IPS-15b (cell line): ENCODE results near the gene CNGA4.
A peak's percentile ranks its signal among the peaks of the same experiment; 100 is the strongest.

ENCODE experiments used
- H3K27me3 ChIP-seq: one replicate; pipeline ENCODE4 v1.6.1; 2013; ENCODE audit warnings: low read length; ENCODE audit not compliant: control insufficient read depth, insufficient read depth
- H3K36me3 ChIP-seq: one replicate; pipeline ENCODE4 v1.6.1; 2013; ENCODE audit warnings: low read length; ENCODE audit not compliant: control insufficient read depth, insufficient read depth
- H3K4me1 ChIP-seq: one replicate; pipeline ENCODE4 v1.6.1; 2013; ENCODE audit warnings: mild to moderate bottlenecking, low read length; ENCODE audit not compliant: control insufficient read depth, insufficient read depth
- H3K4me3 ChIP-seq: one replicate; pipeline ENCODE4 v1.5.1; 2013; ENCODE audit warnings: low read depth, low read length
- H3K9ac ChIP-seq: one replicate; pipeline ENCODE4 v1.6.1; 2013; ENCODE audit warnings: low read depth, mild to moderate bottlenecking, low read length
- H3K9me3 ChIP-seq: one replicate; pipeline ENCODE4 v1.6.1; 2013; ENCODE audit warnings: mild to moderate bottlenecking, low read length; ENCODE audit not compliant: control insufficient read depth, insufficient read depth

CNGA4 gene

DNA sequence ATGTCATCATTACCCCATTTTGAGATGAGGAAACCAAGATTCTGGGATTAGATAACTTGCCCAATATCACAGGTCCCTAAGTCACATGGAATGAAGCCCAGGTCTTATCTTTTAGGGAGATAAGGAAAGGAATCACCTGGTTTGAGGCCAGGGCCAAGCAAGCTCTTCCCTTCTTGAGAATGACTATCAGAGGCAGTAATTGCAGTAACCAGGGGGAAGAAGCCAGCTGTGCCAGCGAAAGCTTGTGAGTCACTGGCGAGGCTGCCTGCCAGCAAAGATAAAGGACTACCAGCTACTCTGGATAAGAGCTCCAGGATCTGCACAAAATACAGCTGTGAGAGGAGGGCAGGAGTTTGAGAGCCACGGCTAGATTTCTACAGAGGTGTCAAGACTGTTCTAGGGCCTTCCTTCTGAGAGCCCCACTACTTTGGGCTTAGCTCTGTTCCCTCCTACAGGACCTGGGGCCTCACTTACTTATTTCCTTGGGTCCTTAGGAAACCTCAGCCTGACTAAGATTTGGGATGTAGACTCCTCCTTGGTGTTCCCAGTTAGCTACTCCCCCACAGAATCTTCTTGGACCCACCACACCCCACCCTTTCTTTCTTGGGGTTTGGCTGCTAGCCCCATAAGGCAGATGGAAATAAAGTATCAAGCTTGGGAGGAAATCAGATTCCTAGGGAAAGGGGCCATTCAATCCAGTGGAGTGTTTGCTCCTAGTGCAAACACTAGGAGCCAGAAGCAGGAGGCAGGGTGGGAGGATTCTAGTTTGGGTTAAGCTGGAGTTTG is 11.1 kb downstream of the CNGA4 start:
- H3K27me3 ChIP-seq: peaks cover 3% of the 10 kb centered on the region
- no peak overlapping the region for H3K4me3 ChIP-seq
- H3K9ac ChIP-seq: no peak overlapping the region
- peaks cover 6% of the 10 kb centered on the region for H3K4me1 ChIP-seq
- H3K36me3 ChIP-seq: no peaks in the 10 kb centered on the region
- H3K9me3 ChIP-seq: no peaks in the 10 kb centered on the region

GRCh38 chr11:6251120-6251733 is 12.3 kb downstream of the CNGA4 start:
- no peak overlapping the region for H3K4me3 ChIP-seq
- peaks cover 6% of the 10 kb centered on the region for H3K4me1 ChIP-seq
- no peak overlapping the region for H3K9ac ChIP-seq
- H3K27me3 ChIP-seq: peaks cover 15% of the 10 kb centered on the region
- no peaks in the 10 kb centered on the region for H3K36me3 ChIP-seq
- no peaks in the 10 kb centered on the region for H3K9me3 ChIP-seq

DNA sequence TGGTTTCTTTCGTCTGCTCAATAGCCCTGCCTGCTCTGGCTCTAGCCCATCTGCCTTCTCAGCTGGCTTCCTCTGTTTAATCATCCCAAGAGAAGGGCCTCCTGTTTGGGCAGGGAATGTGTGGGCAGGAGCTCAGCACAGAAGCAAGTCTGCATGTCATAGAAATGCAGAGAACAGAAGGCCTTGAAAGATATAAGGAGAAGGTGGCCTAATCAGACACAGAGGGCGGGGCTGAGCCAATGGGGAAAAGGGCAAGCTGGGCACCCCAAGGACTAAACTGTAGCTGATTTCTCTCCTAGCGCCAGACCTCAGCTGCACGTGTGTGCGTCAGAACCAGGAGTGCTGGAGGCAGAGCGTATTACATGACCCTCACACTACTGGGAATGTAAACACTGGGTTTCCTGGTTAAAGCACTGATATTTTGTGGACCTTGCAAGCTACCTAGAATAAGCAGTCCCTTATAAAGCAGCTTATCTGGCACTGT is 13.1 kb downstream of the CNGA4 start:
- H3K27me3 ChIP-seq: peaks cover 23% of the 10 kb centered on the region
- H3K4me1 ChIP-seq: peaks cover 6% of the 10 kb centered on the region
- H3K36me3 ChIP-seq: no peaks in the 10 kb centered on the region
- no peak overlapping the region for H3K4me3 ChIP-seq
- no peaks in the 10 kb centered on the region for H3K9me3 ChIP-seq
- H3K9ac ChIP-seq: no peak overlapping the region

DNA sequence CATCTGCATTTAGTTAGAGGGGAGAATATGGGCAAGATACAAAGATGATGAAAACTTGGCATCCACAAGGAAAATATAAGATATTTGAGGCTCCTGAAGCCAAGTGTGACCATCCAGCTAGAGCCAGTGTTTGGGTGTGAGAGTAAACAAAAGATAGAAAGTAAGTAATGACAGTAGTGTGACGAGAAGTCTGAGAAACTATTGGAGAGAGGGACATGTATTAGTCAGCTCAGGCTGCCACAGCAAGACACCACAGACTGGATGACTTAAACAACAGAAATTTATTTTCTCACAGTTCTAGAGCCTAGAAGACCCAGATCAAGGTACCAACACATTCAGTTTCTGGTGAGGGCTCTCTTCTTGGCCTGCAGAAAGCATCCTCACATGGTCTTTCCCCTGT is 14.3 kb downstream of the CNGA4 start:
- Histone ChIP-seq H3K4me1 (peaks cover 6% of the 10 kb centered on the region), H3K4me3 (no peak overlapping the region), H3K27me3 (peaks cover 35% of the 10 kb centered on the region), H3K9me3 (no peaks in the 10 kb centered on the region), H3K9ac (no peak overlapping the region), H3K36me3 (no peaks in the 10 kb centered on the region)

DNA sequence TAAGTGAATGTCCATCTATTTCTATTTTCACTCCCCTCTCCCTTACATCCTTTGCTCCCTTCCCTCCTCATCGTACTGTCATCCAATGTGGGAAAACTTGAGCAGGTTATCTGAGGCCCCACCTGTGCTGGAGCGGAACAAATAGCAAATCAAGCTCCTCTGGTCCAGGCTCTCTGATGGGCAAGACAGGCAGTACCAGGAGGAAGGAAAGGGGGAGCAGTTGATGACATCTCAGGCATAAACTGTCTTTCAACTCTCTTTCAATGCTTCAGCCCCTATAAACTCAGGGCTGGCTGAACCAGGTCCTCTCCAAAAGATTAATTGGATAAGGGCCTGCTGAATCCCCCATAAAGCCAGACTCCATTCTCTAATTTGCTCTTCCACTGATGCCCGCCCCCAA is 19.3 kb downstream of the CNGA4 start:
- H3K9me3 ChIP-seq: no peaks in the 10 kb centered on the region
- H3K4me1 ChIP-seq: no peaks in the 10 kb centered on the region
- no peak overlapping the region for H3K9ac ChIP-seq
- H3K27me3 ChIP-seq: peaks cover 71% of the 10 kb centered on the region
- H3K4me3 ChIP-seq: peak overlapping the region; percentile 71
- H3K36me3 ChIP-seq: no peaks in the 10 kb centered on the region

DNA sequence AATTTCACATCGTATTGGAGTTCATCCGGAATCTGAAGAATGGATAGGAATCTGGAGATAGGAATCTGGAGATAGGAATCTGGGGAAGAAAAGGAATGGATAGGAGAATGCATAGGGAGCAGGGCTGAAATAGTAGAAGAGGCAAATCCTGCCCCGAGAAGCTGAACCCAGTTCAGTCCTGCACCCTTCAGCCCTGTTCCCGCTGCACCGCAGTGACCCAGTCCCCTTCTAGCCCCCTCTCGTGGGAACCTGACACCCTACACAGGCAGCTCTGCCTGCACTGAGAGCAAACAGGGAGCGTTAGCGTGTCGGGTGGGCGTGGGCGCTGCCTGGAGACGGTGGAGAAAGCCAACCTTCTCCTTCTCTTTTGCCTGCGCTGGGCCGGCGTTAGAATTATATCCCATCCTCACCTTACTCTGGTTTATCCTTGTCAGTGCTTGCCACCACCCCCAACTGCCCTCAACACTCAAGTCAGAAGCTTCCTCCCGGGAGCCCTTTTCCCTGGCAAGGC is 19.7 kb downstream of the CNGA4 start:
- no peaks in the 10 kb centered on the region for H3K36me3 ChIP-seq
- H3K9ac ChIP-seq: no peak overlapping the region
- no peaks in the 10 kb centered on the region for H3K4me1 ChIP-seq
- no peaks in the 10 kb centered on the region for H3K9me3 ChIP-seq
- H3K4me3 ChIP-seq: peak overlapping the region; percentile 71
- peaks cover 71% of the 10 kb centered on the region for H3K27me3 ChIP-seq

DNA sequence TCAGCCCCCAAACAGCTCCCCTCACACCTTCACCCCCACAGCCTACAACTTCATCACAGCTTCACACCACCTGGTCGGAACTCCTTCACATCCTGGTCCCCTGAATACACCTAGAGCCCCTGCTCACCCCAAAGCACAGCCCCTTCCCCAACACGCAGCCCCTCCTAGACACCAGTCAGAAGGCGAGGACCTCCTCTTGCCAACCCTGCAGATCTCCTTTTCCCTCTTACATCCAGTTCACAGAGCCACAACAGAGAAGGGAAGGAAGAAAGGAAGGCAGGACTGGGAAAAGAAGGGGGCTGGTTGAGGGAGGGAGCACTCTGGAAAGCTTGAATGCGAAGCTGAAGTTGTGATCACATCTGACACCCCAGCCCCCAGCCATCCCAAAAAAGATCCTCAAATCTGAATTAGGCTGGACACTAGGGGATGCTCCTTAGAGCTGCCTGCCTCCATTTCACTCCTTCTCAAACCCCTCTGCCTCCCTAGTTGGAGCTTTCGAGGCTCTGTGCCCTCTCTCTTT is 21.4 kb downstream of the CNGA4 start:
- no peaks in the 10 kb centered on the region for H3K9me3 ChIP-seq
- H3K4me3 ChIP-seq: peak overlapping the region; percentile 71
- no peaks in the 10 kb centered on the region for H3K36me3 ChIP-seq
- H3K9ac ChIP-seq: no peak overlapping the region
- H3K27me3 ChIP-seq: peaks cover 65% of the 10 kb centered on the region
- no peaks in the 10 kb centered on the region for H3K4me1 ChIP-seq

- Histone ChIP-seq H3K4me1 (no peaks in the 10 kb centered on the region), H3K27me3 (peaks cover 31% of the 10 kb centered on the region), H3K4me3 (no peak overlapping the region), H3K9ac (no peak overlapping the region), H3K36me3 (no peaks in the 10 kb centered on the region), H3K9me3 (no peaks in the 10 kb centered on the region)
Measured at GRCh38 chr11:6263662-6264061, 24.8 kb downstream of the CNGA4 start.

- Histone ChIP-seq H3K27me3 (peaks cover 12% of the 10 kb centered on the region), H3K4me1 (no peaks in the 10 kb centered on the region), H3K9ac (no peak overlapping the region), H3K4me3 (no peak overlapping the region), H3K9me3 (no peaks in the 10 kb centered on the region), H3K36me3 (no peaks in the 10 kb centered on the region)
Measured at GRCh38 chr11:6268820-6269219, 29.9 kb downstream of the CNGA4 start.

GRCh38 chr11:6269994-6270393 is 31.1 kb downstream of the CNGA4 start:
- Histone ChIP-seq H3K4me3 (no peak overlapping the region), H3K9ac (no peak overlapping the region), H3K9me3 (no peaks in the 10 kb centered on the region), H3K36me3 (no peaks in the 10 kb centered on the region), H3K27me3 (peaks cover 12% of the 10 kb centered on the region), H3K4me1 (no peaks in the 10 kb centered on the region)

DNA sequence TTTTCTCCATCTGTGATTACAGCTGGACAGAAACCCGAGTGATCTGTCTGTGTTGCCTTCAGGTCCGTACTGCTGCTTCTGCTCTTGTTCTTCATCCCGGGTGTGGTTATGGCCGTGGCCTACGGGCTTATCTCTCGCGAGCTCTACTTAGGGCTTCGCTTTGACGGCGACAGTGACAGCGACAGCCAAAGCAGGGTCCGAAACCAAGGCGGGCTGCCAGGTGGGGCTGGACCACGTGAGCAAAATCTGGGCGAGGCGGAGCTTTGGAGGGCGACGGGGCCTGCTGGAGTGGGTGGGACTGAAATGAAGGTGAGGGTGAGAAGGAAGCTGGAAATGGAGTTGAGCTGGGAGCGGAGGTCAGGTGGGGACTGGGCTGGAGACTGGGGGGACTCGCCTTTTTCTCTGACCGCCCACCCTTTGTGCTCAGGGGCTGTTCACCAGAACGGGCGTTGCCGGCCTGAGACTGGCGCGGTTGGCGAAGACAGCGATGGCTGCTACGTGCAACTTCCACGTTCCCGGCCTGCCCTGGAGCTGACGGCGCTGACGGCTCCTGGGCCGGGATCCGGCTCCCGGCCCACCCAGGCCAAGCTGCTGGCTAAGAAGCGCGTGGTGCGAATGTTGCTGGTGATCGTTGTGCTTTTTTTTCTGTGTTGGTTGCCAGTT is 31.8 kb downstream of the CNGA4 start:
- Histone ChIP-seq H3K4me3 (no peak overlapping the region), H3K9me3 (no peaks in the 10 kb centered on the region), H3K27me3 (peaks cover 12% of the 10 kb centered on the region), H3K36me3 (no peaks in the 10 kb centered on the region), H3K9ac (no peak overlapping the region), H3K4me1 (no peaks in the 10 kb centered on the region)
